ENCODE measurements around the gene DSCAM.

The DSCAM gene

GRCh38 chr21:40835184-40835694, 11.7 kb downstream of the DSCAM start:
- DNase-seq: no peak

- peak; percentile 53 for DNase-seq
Measured at GRCh38 chr21:40833184-40833583, 13.8 kb downstream of the DSCAM start.

GRCh38 chr21:40832316-40832715, 14.6 kb downstream of the DSCAM start:
- no peak for DNase-seq

GRCh38 chr21:40830836-40831235, 16.1 kb downstream of the DSCAM start:
- no peak for DNase-seq

- DNase-seq: no peak
Measured at GRCh38 chr21:40829791-40830190, 17.2 kb downstream of the DSCAM start.

GRCh38 chr21:40829308-40829707, 17.6 kb downstream of the DSCAM start:
- DNase-seq: no peak

- no peak for DNase-seq
Measured at GRCh38 chr21:40827509-40827908, 19.4 kb downstream of the DSCAM start.

- no peak for DNase-seq
Measured at GRCh38 chr21:40819071-40819900, 27.7 kb downstream of the DSCAM start.

- DNase-seq: no peak
Measured at GRCh38 chr21:40813918-40814317, 33.0 kb downstream of the DSCAM start.

- DNase-seq: no peak
Measured at GRCh38 chr21:40809673-40810197, 37.2 kb downstream of the DSCAM start.

GRCh38 chr21:40803101-40803500, 43.9 kb downstream of the DSCAM start:
- DNase-seq: no peak

GRCh38 chr21:40800126-40800525, 46.8 kb downstream of the DSCAM start:
- DNase-seq: no peak

GRCh38 chr21:40797891-40798290, 49.1 kb downstream of the DSCAM start:
- no peak for DNase-seq

GRCh38 chr21:40797410-40797809, 49.5 kb downstream of the DSCAM start:
- DNase-seq: no peak

GRCh38 chr21:40796464-40796863, 50.5 kb downstream of the DSCAM start:
- no peak for DNase-seq

- no peak for DNase-seq
Measured at GRCh38 chr21:40795313-40795712, 51.6 kb downstream of the DSCAM start.

- peak; percentile 10 for DNase-seq
Measured at GRCh38 chr21:40792691-40793456, 54.1 kb downstream of the DSCAM start.

GRCh38 chr21:40788635-40789034, 58.3 kb downstream of the DSCAM start:
- DNase-seq: no peak

GRCh38 chr21:40783404-40783803, 63.6 kb downstream of the DSCAM start:
- DNase-seq: no peak

- no peak for DNase-seq
Measured at GRCh38 chr21:40770435-40771055, 76.4 kb downstream of the DSCAM start.

- DNase-seq: no peak
Measured at GRCh38 chr21:40769231-40769630, 77.7 kb downstream of the DSCAM start.

GRCh38 chr21:40768056-40768455, 78.9 kb downstream of the DSCAM start:
- no peak for DNase-seq

GRCh38 chr21:40766381-40766780, 80.6 kb downstream of the DSCAM start:
- DNase-seq: no peak

All from NCI-H82 (cell line).